Esophagus muscularis mucosa (tissue), 3 donors: ENCODE data around the gene ZNF746.
"Not testable (repeated sequence)": the region's sequence is repeated elsewhere in the genome, so short reads cannot be mapped to it uniquely, and the experiment has no call there.

Experiments
- CTCF ChIP-seq, 3 experiments: fragments of 200-600 bp in 2 of 3; fragments of 450-650 bp in 1 of 3; sonication (generic) in 2 of 3; IDR thresholded peaks; one replicate each; pipeline ENCODE4 v1.5.1; 2017 to 2019; ENCODE audit warnings: antibody characterized with exemption in 3 of 3, mild to moderate bottlenecking in 2 of 3, moderate library complexity in 1 of 3
- POLR2A ChIP-seq: fragments of 450-650 bp; IDR thresholded peaks from one replicate; pipeline ENCODE4 v1.6.1; 2017; ENCODE audit warnings: antibody characterized with exemption, moderate library complexity, mild to moderate bottlenecking, low read depth

GRCh38 chr7:149493975-149494374, 3.6 kb downstream of the ZNF746 start:
- TF ChIP-seq CTCF (IDR thresholded peaks at IDR 0.05); POLR2A: not testable (repeated sequence)
